ENCODE results near the gene PEX10. TPM values are rescaled to one million over a fixed set of nuclear protein-coding genes. Genes with fewer than 3 reads are reported as not detected.

The PEX10 gene
- total and polyA plus RNA-seq, 4 donors: 6.2 to 16.4 (median 11.8) TPM

- no peaks in the 10 kb centered on the region for H3K27me3 ChIP-seq (ENCODE audit: control insufficient read depth in 4 of 4, insufficient read depth in 4 of 4, low read length in 3 of 4)
- 91% methylated on average over 41 of the region's 41 CpGs for WGBS
- peaks cover 0 to under 1% (median 0%) of the 10 kb centered on the region in 4 donors for H3K4me1 ChIP-seq (ENCODE audit: control insufficient read depth in 4 of 4, insufficient read depth in 4 of 4, low read length in 3 of 4)
- DNase-seq (ENCODE audit: low spot score): no peak
- H3K4me3 ChIP-seq (ENCODE audit: low read depth in 1 of 3, low read length in 3 of 3): no peak overlapping the region
- no peaks in the 10 kb centered on the region for H3K36me3 ChIP-seq (ENCODE audit: control insufficient read depth in 4 of 4, insufficient read depth in 3 of 4, low read depth in 1 of 4, low read length in 3 of 4)
- no peak overlapping the region for H3K27ac ChIP-seq (ENCODE audit: low read depth in 1 of 2, low read length in 2 of 2)
- no peak overlapping the region for H3K9ac ChIP-seq (ENCODE audit: low read depth in 1 of 2, low read length in 2 of 2)
- no peak for TF ChIP-seq JUND (IDR thresholded peaks at IDR 0.05)
- TF ChIP-seq YY1 (IDR thresholded peaks at IDR 0.05): no peak
- TF ChIP-seq HNF4G (IDR thresholded peaks at IDR 0.05): no peak
- no peak for TF ChIP-seq HNF4A (conservative IDR thresholded peaks at IDR 0.05)
- TF ChIP-seq ZBTB33 (IDR thresholded peaks at IDR 0.05): no peak
- H3K9me3 ChIP-seq (ENCODE audit: control insufficient read depth in 4 of 4, low read length in 3 of 4): no peaks in the 10 kb centered on the region
Observed at GRCh38 chr1:2384941-2385481, 27.4 kb downstream of the PEX10 start.

- H3K27ac ChIP-seq (ENCODE audit: low read depth in 1 of 2, low read length in 2 of 2): no peak overlapping the region
- TF ChIP-seq FOXA1 (IDR thresholded peaks at IDR 0.05) (no peak), HNF4A (conservative IDR thresholded peaks at IDR 0.05) (no peak), NR2F2 (IDR thresholded peaks at IDR 0.05) (no peak), RXRA (IDR thresholded peaks at IDR 0.05) (no peak), TAF1 (conservative IDR thresholded peaks at IDR 0.05) (no peak), GABPA (IDR thresholded peaks at IDR 0.05 in 1 of 2, conservative IDR thresholded peaks at IDR 0.05 in 1 of 2) (no peak), EGR1 (IDR thresholded peaks at IDR 0.05; ENCODE audit: low read depth in 2 of 2) (no peak), RAD21 (IDR thresholded peaks at IDR 0.05) (no peak), HNF4G (IDR thresholded peaks at IDR 0.05) (no peak), JUND (IDR thresholded peaks at IDR 0.05) (no peak), YY1 (IDR thresholded peaks at IDR 0.05) (no peak), ZBTB33 (IDR thresholded peaks at IDR 0.05) (no peak), FOXA2 (IDR thresholded peaks at IDR 0.05) (no peak), MAX (IDR thresholded peaks at IDR 0.05) (no peak)
- TF ChIP-seq, protein P1, sequence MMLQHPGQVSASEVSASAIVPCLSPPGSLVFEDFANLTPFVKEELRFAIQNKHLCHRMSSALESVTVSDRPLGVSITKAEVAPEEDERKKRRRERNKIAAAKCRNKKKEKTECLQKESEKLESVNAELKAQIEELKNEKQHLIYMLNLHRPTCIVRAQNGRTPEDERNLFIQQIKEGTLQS (IDR thresholded peaks at IDR 0.05): no peak
- TF ChIP-seq, protein P2, sequence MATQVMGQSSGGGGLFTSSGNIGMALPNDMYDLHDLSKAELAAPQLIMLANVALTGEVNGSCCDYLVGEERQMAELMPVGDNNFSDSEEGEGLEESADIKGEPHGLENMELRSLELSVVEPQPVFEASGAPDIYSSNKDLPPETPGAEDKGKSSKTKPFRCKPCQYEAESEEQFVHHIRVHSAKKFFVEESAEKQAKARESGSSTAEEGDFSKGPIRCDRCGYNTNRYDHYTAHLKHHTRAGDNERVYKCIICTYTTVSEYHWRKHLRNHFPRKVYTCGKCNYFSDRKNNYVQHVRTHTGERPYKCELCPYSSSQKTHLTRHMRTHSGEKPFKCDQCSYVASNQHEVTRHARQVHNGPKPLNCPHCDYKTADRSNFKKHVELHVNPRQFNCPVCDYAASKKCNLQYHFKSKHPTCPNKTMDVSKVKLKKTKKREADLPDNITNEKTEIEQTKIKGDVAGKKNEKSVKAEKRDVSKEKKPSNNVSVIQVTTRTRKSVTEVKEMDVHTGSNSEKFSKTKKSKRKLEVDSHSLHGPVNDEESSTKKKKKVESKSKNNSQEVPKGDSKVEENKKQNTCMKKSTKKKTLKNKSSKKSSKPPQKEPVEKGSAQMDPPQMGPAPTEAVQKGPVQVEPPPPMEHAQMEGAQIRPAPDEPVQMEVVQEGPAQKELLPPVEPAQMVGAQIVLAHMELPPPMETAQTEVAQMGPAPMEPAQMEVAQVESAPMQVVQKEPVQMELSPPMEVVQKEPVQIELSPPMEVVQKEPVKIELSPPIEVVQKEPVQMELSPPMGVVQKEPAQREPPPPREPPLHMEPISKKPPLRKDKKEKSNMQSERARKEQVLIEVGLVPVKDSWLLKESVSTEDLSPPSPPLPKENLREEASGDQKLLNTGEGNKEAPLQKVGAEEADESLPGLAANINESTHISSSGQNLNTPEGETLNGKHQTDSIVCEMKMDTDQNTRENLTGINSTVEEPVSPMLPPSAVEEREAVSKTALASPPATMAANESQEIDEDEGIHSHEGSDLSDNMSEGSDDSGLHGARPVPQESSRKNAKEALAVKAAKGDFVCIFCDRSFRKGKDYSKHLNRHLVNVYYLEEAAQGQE (IDR thresholded peaks at IDR 0.05): no peak
- TF ChIP-seq, protein P3, sequence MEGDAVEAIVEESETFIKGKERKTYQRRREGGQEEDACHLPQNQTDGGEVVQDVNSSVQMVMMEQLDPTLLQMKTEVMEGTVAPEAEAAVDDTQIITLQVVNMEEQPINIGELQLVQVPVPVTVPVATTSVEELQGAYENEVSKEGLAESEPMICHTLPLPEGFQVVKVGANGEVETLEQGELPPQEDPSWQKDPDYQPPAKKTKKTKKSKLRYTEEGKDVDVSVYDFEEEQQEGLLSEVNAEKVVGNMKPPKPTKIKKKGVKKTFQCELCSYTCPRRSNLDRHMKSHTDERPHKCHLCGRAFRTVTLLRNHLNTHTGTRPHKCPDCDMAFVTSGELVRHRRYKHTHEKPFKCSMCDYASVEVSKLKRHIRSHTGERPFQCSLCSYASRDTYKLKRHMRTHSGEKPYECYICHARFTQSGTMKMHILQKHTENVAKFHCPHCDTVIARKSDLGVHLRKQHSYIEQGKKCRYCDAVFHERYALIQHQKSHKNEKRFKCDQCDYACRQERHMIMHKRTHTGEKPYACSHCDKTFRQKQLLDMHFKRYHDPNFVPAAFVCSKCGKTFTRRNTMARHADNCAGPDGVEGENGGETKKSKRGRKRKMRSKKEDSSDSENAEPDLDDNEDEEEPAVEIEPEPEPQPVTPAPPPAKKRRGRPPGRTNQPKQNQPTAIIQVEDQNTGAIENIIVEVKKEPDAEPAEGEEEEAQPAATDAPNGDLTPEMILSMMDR (IDR thresholded peaks at IDR 0.05; ENCODE audit: low read depth, low read length, missing input control): no peak
- H3K36me3 ChIP-seq (ENCODE audit: control insufficient read depth in 4 of 4, insufficient read depth in 3 of 4, low read depth in 1 of 4, low read length in 3 of 4): no peaks in the 10 kb centered on the region
- no peak overlapping the region for H3K9ac ChIP-seq (ENCODE audit: low read depth in 1 of 2, low read length in 2 of 2)
- H3K27me3 ChIP-seq (ENCODE audit: control insufficient read depth in 4 of 4, insufficient read depth in 4 of 4, low read length in 3 of 4): no peaks in the 10 kb centered on the region
- H3K4me1 ChIP-seq (ENCODE audit: control insufficient read depth in 4 of 4, insufficient read depth in 4 of 4, low read length in 3 of 4): no peaks in the 10 kb centered on the region
- H3K4me3 ChIP-seq (ENCODE audit: low read depth in 1 of 3, low read length in 3 of 3): no peak overlapping the region
- H3K9me3 ChIP-seq (ENCODE audit: control insufficient read depth in 4 of 4, low read length in 3 of 4): no peaks in the 10 kb centered on the region
- WGBS: 93% methylated on average over 21 of the region's 21 CpGs
- no peak for DNase-seq (ENCODE audit: low spot score)
Observed at GRCh38 chr1:2384130-2384860, 28.1 kb downstream of the PEX10 start.
